ENCODE measurements around the gene MMD.

Gene MMD

DNA sequence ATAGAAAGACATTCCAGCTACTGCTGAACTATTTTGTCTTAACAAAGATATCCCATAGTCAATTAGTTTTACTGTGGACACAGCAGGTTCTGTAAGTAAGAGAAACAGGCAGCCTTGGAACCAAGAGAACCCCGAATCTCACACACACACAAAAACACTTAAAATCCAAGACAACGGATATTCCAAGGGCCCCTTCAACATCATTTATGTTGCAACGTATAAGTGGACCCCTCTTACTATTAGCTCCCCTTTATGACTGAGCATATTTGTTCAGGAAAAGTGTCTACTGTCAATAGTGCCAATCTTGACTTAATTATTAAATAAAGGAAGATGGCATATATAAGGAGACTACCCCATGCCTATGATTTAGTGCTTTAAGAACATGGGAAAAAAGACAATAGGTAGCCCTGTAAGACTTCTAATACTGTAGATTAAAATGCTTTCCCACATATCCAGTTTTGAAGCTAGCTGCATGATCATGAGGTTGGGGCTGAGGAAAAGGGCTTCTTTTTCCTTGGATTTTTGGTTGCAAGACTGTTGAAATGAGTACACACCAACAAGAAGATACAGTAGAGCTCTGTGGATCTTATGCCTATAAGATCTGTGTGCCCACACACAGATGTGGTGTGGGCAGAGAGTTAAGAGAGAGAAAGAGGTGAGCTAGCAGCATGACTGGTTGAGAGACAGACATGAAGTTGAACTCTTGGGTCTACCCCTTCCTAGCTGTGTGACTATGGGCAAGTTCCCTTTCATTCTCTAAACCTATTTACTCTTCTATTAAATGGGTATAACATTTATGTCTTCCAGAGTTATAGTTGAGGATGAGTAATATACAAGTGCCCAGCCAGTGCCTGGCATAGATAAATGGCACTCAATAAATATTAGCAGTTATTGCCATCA is 3.0 kb downstream of the MMD start:
- TF ChIP-seq, protein P1, sequence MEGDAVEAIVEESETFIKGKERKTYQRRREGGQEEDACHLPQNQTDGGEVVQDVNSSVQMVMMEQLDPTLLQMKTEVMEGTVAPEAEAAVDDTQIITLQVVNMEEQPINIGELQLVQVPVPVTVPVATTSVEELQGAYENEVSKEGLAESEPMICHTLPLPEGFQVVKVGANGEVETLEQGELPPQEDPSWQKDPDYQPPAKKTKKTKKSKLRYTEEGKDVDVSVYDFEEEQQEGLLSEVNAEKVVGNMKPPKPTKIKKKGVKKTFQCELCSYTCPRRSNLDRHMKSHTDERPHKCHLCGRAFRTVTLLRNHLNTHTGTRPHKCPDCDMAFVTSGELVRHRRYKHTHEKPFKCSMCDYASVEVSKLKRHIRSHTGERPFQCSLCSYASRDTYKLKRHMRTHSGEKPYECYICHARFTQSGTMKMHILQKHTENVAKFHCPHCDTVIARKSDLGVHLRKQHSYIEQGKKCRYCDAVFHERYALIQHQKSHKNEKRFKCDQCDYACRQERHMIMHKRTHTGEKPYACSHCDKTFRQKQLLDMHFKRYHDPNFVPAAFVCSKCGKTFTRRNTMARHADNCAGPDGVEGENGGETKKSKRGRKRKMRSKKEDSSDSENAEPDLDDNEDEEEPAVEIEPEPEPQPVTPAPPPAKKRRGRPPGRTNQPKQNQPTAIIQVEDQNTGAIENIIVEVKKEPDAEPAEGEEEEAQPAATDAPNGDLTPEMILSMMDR (IDR thresholded peaks at IDR 0.05; ENCODE audit: low read depth, low read length, missing control alignments) = no peak
- no peak overlapping the region; the same call in 1 of the 2 replicates for H3K4me3 ChIP-seq (ENCODE audit: low read depth, low read length)
- DNase-seq (ENCODE audit: low read depth) = no peak

DNA sequence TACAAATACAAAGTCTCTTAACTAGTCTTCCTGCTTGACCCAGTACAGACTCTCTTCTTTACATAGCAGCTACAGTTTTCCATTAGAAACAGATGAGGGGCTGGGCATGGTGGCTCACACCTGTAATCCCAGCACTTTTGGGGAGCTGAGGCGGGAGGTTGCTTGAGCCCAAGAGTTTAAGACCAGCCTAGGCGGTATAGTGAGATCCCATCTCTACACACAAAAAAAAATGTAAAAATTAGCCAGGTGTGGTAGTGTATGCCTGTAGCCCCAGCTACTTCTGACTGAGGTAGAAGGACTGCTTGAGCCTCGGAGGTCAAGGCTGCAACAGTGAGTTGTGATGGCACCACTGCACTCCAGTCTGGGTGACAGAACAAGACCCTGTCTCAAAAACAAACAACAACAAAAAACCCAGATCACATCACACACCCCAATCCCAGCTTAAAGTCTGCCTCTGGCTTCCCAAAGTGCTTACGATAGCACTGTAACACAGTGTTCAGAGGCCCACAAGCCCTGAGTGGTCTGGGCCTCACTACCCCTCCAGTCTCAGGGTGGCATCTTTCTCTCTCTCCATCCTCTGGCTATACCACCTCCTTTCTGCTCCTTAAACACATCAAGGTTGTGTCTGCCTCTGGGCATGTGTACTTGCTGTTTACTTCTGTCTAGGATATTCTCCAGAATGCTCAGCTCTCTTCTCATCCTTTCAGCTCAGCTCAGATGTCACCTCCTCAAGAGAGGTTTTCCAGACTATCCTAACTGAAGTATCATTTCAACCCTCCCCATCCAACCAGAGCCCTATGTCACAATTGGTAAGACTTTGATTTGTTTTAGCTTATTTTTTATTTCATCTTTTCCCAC is 4.0 kb downstream of the MMD start:
- no peak overlapping the region for H3K4me3 ChIP-seq (ENCODE audit: low read depth, low read length)
- TF ChIP-seq, protein P1 (IDR thresholded peaks at IDR 0.05; ENCODE audit: low read depth, low read length, missing control alignments) = no peak
- DNase-seq (ENCODE audit: low read depth) = no peak

DNA sequence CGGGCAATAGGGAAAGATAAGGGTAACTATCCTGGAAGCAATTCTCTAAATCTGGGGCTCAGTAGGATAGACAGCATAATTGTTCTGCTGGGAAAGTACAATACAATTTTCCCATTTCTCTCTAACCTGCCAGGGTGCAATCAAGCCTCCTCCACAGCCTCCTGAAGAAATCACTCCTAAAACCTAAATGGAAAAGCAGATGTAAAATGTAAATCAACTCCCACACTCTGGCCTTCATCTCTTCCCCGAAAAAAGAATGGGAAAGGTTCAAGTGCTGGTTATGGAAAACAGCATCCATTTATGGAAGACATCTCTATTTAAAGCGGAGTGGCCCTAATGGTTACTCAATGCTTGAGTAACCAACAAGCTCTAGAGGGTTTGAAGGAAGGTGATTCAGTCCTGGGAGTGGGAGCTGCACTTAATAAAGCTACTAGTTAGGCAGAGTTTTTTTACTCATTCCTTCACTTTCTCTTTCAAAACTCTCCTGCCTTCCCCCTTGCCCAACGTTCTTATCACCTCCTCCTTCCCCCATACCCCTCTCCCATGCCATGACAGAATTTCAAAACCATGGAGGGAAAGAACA is 5.1 kb downstream of the MMD start:
- no peak overlapping the region for H3K4me3 ChIP-seq (ENCODE audit: low read depth, low read length)
- no peak for DNase-seq (ENCODE audit: low read depth)
- TF ChIP-seq, protein P1 (IDR thresholded peaks at IDR 0.05; ENCODE audit: low read depth, low read length, missing control alignments) = no peak

DNA sequence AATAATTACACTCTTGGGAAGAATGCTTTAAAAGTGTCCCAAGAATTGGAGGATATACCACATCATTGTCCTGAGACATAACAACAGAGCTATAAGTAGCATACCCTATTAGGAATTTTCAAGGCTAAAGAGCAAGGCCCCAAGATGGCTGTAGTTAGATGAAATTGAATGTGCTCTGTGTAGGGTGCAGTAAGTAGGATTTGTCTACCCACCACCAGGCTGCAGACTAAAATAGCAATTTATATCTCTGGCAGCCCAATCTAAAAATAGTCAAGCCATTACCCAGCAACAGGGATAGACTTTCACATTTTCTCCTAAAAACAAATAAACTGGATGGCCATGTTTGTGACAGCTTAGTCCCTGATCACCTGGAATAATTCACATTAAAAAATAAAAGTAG is 5.6 kb downstream of the MMD start:
- DNase-seq (ENCODE audit: low read depth) = no peak
- TF ChIP-seq, protein P1 (IDR thresholded peaks at IDR 0.05; ENCODE audit: low read depth, low read length, missing control alignments) = no peak
- H3K4me3 ChIP-seq (ENCODE audit: low read depth, low read length) = no peak overlapping the region

DNA sequence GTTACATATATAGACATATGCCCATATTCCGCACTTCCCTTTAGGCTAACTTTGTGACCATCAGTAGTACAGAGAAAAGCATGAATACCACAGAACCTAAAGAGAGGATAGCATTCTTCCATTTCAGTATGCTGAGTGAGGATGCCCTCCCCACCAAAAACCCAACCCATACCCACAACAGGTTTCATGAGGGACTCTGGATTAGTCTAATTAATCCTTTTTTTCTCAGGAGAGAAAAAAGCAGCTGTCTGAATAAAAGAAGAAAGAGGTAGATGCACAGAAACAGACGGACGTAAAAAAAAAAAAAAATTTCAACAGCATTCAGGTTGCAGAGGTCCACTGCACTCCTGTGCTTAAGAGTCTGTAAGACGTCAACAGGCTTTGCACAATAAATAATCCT is 6.7 kb downstream of the MMD start:
- H3K4me3 ChIP-seq (ENCODE audit: low read depth, low read length) = no peak overlapping the region
- TF ChIP-seq, protein P1 (IDR thresholded peaks at IDR 0.05; ENCODE audit: low read depth, low read length, missing control alignments) = no peak
- DNase-seq (ENCODE audit: low read depth) = no peak

DNA sequence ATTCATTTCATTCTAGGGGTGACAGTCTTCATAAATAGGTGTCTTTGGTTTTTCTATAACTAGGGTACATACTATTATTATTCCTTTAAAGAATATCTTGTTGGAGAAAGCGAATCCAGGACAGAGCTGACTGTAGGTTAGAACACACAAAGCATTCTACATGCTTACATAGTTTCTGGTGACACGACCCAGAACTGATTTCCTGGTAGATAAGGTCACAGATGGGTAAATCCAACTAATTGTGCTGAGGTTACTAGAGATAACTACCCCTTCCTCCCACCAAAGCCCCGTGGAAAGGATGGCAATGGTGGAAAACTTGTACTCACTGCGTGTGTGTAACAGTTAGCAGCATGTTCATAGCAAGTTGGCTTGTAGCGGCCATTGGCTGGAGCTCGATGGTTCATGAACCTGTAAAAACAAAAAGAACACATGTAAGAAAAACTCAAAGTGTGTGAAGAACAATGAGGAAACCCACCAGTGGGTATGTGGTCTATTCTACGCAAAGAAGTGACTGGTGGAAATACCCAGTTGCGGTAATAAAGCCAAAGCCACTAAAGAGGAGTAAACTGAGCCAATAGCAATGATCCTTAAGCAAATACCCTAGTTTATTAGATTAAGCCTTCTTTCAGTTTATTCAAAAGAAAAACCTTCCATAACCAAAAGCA is 7.7 kb downstream of the MMD start:
- H3K4me3 ChIP-seq (ENCODE audit: low read depth, low read length) = no peak overlapping the region
- no peak for DNase-seq (ENCODE audit: low read depth)
- TF ChIP-seq, protein P1 (IDR thresholded peaks at IDR 0.05; ENCODE audit: low read depth, low read length, missing control alignments) = no peak

Measured in GM12864 (cell line).